ENCODE results near the gene ZNF467. TPM values are rescaled to one million over a fixed set of nuclear protein-coding genes. Genes with fewer than 3 reads are reported as not detected.

The ZNF467 gene
- total and polyA plus RNA-seq, 2 donors (not counting 1 experiment from before 2014, with no cell fraction given), result 0.39 to 1.1 TPM

DNA sequence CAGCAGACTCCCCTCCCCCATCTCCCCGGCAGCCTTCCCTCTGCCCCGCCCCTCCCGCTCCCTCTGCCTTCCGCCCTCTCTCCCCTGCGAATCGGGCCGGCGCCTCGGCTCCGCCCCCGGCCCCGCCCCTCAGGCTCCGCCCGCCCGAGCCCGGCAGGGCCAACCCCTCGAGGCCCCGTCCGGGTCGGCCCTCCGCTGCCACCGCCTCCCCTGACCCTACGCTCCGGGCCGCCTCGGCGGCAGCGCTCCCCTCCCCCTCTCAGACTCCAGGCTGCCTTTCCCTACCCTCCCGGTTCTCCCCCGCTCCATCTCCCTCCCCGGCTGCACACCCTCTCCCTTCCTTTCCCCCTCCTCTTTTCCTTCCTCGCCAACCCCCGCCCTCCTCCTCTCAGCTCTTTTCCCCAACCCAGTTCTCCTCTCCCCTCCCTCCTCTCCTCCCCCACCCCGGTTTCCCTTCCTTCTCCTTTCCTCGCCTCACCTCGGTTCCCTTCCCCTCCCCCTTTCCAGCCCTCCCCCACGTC lies 1.6 kb downstream of the ZNF467 start:
- TF ChIP-seq EZH2 (IDR thresholded peaks at IDR 0.05; ENCODE audit: borderline replicate concordance, insufficient read depth, low read depth, low read length, poor library complexity, severe bottlenecking), result no peak
- TF ChIP-seq CTCF (IDR thresholded peaks at IDR 0.05), result no peak
- ChIA-PET POLR2A (interaction anchor here (0.6 to 2.1 kb wide), 6 partner anchors 67 to 742 kb away, joined by 3 to 9 read pairs (median 4); partner anchors contain the start of genes ZNF783 and ZNF862), CTCF (interaction anchor here (1.0 to 1.7 kb wide), 6 partner anchors 10 to 1247 kb away, joined by 3 to 6 read pairs (median 4); no protein-coding TSS in a partner anchor)
- H4K20me1 ChIP-seq (ENCODE audit: control insufficient read depth, insufficient read depth, low read length, poor library complexity, severe bottlenecking), result no peaks in the 10 kb centered on the region
- no peaks in the 10 kb centered on the region for H3K9me3 Mint-ChIP-seq (ENCODE audit: insufficient read depth)
- H3K9ac ChIP-seq (ENCODE audit: low read length), result peak overlapping the region; percentile 69
- peak overlapping the region; percentile 78 for H3K4me3 Mint-ChIP-seq
- peak overlapping the region; percentile 87 for H2AFZ ChIP-seq (ENCODE audit: insufficient read depth, low read depth, low read length, poor library complexity, severe bottlenecking)
- peaks cover 9% of the 10 kb centered on the region for H3K4me1 Mint-ChIP-seq
- H3K27ac ChIP-seq (ENCODE audit: low read length in 2 of 2), result no peak overlapping the region
- H3K79me2 ChIP-seq (ENCODE audit: control insufficient read depth, insufficient read depth, low read length), result no peaks in the 10 kb centered on the region
- H3K27me3 ChIP-seq (replicated peaks in 1 of 4; ENCODE audit: control extremely low read depth in 1 of 4, control insufficient read depth in 3 of 4, insufficient read depth in 4 of 4, low read length in 3 of 4), result peaks cover 0 to 19% (median 1%) of the 10 kb centered on the region in 4 experiments
- H3K4me2 ChIP-seq (replicated peaks; ENCODE audit: low read depth, low read length, poor library complexity, severe bottlenecking), result peak overlapping the region; percentile 99
- peaks cover 7 to 19% of the 10 kb centered on the region in 2 donors for H3K4me1 ChIP-seq (ENCODE audit: control insufficient read depth in 2 of 2, insufficient read depth in 2 of 2, low read length in 2 of 2)
- intact Hi-C loops (cut with micrococcal nuclease), result loop anchor here (1.0 to 5.0 kb wide), 8 partner anchors 29 to 1861 kb away; partner anchors contain the start of genes ABCB8, ATP6V0E2, FASTK and PDIA4
- no peaks in the 10 kb centered on the region for H3K9me3 ChIP-seq (ENCODE audit: control extremely low read depth in 1 of 3, control insufficient read depth in 2 of 3, insufficient read depth in 1 of 3, low read length in 2 of 3)
- no peaks in the 10 kb centered on the region for H3K36me3 ChIP-seq (replicated peaks in 1 of 2; ENCODE audit: control extremely low read depth in 1 of 2, control insufficient read depth in 1 of 2, extremely low read depth in 1 of 2, insufficient read depth in 2 of 2, low read length in 1 of 2)
- peaks cover 10% of the 10 kb centered on the region for H3K27me3 Mint-ChIP-seq
- 0% methylated on average over 30 of the region's 37 CpGs for WGBS (ENCODE audit: insufficient coverage)
- no peak overlapping the region for H3K27ac Mint-ChIP-seq
- DNase-seq (peak; percentile 89), ATAC-seq (ENCODE audit: low read depth) (peak; percentile 97)
- H3K4me3 ChIP-seq (ENCODE audit: control extremely low read depth in 1 of 5, extremely low read depth in 1 of 5, insufficient read depth in 1 of 5, low read depth in 2 of 5, low read length in 4 of 5), result peak overlapping the region in 4 of 5 experiments; percentile 53 to 74 (median 64)

Data from B cell (primary cell).